HG03064 (cell line): ENCODE data around the gene ST8SIA4.

Experiments
- ATAC-seq: cut with Tn5 transposase; IDR thresholded peaks from one replicate; pipeline ENCODE4 v1.9.1; 2021; ENCODE audit warnings: low read depth; ENCODE audit not compliant: unreplicated experiment

ST8SIA4 gene

GRCh38 chr5:100832252-100833230, 70.5 kb downstream of the ST8SIA4 start:
- peak; percentile 38 for ATAC-seq

- ATAC-seq: no peak
Observed at GRCh38 chr5:100828898-100829356, 74.2 kb downstream of the ST8SIA4 start.

- peak; percentile 65 for ATAC-seq
Observed at GRCh38 chr5:100828071-100828897, 74.8 kb downstream of the ST8SIA4 start.

GRCh38 chr5:100827481-100827889, 75.6 kb downstream of the ST8SIA4 start:
- ATAC-seq: peak; percentile 16

GRCh38 chr5:100826133-100826532, 76.9 kb downstream of the ST8SIA4 start:
- ATAC-seq: no peak

- no peak for ATAC-seq
Observed at GRCh38 chr5:100824635-100825034, 78.4 kb downstream of the ST8SIA4 start.

GRCh38 chr5:100823812-100824211, 79.3 kb downstream of the ST8SIA4 start:
- ATAC-seq: no peak

- no peak for ATAC-seq
Observed at GRCh38 chr5:100821751-100822150, 81.3 kb downstream of the ST8SIA4 start.

- no peak for ATAC-seq
Observed at GRCh38 chr5:100818340-100818739, 84.7 kb downstream of the ST8SIA4 start.

GRCh38 chr5:100803397-100803796, 99.7 kb downstream of the ST8SIA4 start:
- ATAC-seq: no peak

GRCh38 chr5:100802208-100802607, 100.9 kb downstream of the ST8SIA4 start:
- ATAC-seq: no peak

- no peak for ATAC-seq
Observed at GRCh38 chr5:100800562-100800961, 102.5 kb downstream of the ST8SIA4 start.

GRCh38 chr5:100799166-100799565, 103.9 kb downstream of the ST8SIA4 start:
- no peak for ATAC-seq

- ATAC-seq: no peak
Observed at GRCh38 chr5:100797861-100798260, 105.2 kb downstream of the ST8SIA4 start.

GRCh38 chr5:100796851-100797250, 106.2 kb downstream of the ST8SIA4 start:
- no peak for ATAC-seq

GRCh38 chr5:100794844-100795243, 108.2 kb downstream of the ST8SIA4 start:
- ATAC-seq: no peak

- no peak for ATAC-seq
Observed at GRCh38 chr5:100794218-100794617, 108.9 kb downstream of the ST8SIA4 start.

GRCh38 chr5:100792781-100793180, 110.3 kb downstream of the ST8SIA4 start:
- ATAC-seq: no peak

GRCh38 chr5:100791391-100791790, 111.7 kb downstream of the ST8SIA4 start:
- no peak for ATAC-seq

- ATAC-seq: no peak
Observed at GRCh38 chr5:100790951-100791350, 112.1 kb downstream of the ST8SIA4 start.

GRCh38 chr5:100790170-100790665, 112.9 kb downstream of the ST8SIA4 start:
- peak; percentile 69 for ATAC-seq
